SK-N-DZ (cell line): ENCODE measurements around the gene BCKDK.
A peak's percentile ranks its signal among the peaks of the same experiment; 100 is the strongest.
"Not testable (repeated sequence)": the region's sequence is repeated elsewhere in the genome, so short reads cannot be mapped to it uniquely, and the experiment has no call there.

Source experiments
- DNase-seq: peaks from one replicate; pipeline ENCODE4 v3.0.0-alpha.2; 2015; ENCODE audit warnings: low spot score

Gene BCKDK

DNA sequence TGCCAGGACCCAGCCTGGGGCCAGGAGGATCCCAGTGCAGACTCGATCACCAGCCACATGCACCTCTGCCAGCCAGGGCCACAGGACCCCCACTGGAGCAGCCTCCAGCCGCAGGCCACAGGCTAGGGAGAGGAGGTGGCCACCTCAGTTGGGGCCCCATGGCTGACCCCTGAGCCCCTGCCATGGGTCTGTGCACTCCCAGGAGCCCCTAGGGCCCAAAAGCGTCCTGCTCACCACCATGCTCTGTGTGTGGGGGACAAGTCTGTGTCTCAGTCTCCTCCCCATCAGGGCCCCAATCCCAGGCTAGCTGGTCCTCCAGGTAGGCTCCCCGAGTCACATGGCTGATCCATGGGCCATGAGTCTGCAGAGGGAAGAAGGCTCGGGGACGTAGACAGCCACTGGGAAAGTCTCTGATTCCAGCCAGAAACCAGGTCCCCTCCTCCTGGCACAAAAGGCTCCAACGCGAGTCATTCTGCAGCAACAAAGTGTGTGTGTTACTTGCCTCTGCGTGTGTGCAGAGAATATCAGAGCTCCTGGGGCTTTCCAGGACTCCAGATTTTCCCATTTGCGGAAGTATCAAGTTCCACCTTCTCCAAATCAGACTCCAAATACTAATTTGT lies 33.4 kb downstream of the BCKDK start:
- no peak for DNase-seq

DNA sequence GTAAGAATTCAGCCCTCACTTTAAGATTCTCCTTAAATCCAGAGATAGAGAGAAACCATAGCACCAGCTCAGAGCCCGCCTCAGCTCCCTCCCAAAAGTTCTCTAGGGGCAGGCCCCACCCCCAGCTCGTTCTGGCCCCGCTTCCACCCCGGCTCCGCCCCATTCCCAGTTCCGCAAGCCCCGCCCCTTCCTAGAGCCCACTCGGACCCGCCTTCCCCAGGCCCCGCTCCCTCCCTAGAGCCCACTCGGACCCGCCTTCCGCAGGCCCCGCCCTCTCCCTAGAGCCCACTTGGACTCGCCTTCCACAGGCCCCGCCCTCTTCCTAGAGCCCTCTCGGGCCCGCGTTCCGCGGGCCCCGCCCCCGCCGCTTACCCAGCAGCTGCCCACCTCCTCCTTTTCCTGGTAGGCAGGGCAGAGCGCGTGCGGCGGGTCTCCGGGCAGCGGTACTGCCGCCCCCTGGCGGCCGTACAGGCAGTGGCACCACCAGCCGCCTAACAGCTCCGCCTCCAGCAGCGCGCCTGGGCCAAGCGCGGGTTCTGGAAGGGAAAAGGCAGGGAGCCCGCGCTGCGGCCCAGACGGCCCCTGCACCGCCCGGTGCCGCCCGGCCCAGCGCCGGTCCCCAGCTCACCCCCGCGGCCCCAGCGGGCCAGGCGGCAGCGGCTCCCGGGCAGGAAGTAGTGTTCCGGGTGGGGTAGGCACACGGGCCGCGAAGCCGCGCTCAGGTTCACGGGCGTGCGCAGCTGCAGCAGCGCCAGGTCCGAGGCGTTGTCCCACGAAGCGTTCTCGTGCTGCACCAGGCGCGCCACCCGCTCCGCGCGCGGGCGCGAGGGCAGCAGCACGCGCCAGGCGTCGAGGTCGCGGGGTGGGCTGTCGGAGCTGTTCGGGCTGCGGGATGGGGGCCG lies 34.2 kb downstream of the BCKDK start:
- DNase-seq: peak; percentile 98

GRCh38 chr16:31143011-31143693 lies 35.0 kb downstream of the BCKDK start:
- no peak for DNase-seq

- no peak for DNase-seq
Measured at GRCh38 chr16:31143694-31144148, 35.5 kb downstream of the BCKDK start.

- not testable (repeated sequence) for DNase-seq
Measured at GRCh38 chr16:31144418-31144817, 36.2 kb downstream of the BCKDK start.

DNA sequence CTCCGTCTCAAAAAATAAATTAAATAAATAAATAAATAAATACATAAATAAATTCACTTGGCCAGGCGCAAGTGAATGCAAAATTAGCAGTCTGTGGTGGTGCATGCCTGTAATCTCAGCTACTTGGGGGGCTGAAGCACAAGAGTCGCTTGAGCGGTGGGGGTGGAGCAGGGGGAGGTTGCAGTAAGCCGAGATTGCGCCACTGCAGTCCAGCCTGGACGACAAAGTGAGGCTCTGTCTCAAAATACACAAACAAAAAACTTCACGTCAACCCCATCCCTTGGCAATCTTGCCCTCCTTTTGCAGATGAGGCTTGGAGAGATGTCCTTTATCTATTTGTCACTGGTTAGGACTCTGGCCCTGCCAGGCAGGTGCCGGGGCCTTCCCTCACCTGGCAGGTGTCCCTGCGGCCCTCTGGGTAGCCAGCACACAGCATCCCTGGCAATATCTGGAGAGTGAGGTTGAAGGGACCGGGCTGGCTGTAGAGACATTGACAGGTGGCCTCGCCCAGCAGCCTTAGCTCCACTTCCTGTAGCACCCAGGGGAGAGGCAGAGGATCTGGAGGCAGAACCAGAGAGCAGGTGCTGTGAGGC lies 37.3 kb downstream of the BCKDK start:
- no peak for DNase-seq

GRCh38 chr16:31147574-31147973 lies 39.4 kb downstream of the BCKDK start:
- DNase-seq: no peak

GRCh38 chr16:31148281-31148728 lies 40.1 kb downstream of the BCKDK start:
- no peak for DNase-seq

DNA sequence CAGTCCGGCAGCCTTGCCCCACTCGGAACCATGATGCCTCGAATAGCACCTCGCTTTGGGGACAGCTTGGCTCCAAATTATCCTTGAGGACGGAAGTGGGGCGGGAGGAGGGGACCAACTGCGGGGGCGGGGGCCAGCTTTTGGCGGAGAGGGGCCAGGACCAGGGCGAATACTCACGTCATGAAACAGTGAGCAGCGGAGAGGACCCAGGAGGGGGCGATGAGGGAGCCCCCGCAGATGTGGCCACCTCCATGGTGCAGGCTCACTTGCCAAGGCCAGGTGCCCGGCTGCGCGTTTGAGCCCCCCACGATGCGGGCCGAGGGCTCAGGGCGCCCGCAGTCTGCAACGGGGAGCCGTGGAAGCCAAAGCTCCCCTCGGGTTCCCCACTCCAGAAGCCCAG lies 40.7 kb downstream of the BCKDK start:
- DNase-seq: no peak

DNA sequence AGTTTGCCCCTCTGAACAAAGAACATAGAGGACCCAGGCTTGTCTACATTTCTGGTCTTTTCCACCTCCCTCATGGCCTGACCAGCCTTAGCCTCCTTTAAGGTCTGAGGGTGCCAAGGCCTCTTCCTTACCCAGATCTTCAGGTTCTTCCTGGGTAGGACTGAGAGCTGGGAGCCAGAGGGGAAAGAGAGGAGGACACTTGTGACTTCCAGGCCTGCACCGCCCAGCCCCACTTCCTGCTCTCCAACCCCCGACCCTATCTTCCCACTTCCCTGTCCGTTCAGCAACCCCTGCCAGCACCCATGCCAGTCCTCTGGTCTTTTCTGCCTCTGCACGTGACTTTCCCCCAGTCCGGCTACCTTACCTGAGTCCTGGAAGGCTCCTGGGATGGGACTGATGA lies 41.1 kb downstream of the BCKDK start:
- DNase-seq: no peak

DNA sequence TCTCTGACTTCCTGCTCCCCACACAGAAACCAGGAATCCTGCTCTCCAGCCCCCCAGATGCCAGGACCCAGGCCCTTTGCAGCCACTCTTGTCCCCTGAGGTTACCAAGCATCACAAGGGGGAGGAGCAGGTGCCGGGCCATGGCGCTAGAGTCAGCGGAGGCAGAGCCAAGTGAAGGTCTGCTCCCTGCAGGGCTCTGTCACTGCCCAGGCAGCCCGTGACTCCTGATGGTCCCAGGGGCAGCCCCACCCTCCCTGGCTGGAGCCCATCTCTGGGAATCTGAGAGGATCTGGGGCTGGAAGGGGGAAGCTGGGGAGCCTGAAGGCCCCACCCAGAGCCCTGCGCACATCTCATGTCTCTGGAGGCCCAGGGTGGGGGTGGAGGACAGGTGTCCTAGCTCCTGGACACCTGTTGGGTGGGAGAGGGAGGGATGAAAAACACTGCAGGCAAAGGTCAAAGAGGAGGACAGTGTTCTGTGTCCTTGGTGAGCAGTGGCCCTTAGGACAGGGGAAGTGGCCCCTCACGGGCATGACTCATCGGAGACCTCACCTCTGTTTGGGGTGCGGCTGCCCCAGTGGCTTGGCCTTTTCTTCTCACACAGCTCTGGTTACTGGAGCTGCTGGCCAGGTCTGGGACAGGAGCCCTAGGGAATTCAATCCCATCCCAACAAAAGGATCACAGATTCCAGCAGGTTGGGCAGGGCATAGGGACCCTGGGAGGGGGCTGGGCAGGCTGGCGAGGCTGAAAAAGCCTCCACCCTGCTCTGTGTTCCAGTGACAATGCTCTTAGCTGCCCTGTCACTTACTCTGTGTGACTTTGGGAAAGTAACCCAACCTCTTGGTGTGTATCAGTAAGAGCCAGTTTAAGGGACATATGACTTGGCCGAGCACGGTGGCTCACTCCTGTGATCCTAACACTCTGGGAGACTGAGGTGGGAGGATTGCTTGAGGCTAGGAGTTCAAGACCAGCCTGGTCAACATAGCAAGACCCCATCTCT lies 42.0 kb downstream of the BCKDK start, which contains the start of gene PRSS36:
PRSS36 (minus strand) TSS at position 173 of the 997 bp plus-strand sequence; CDS start at position 142, 31 bp downstream.
- DNase-seq: no peak

GRCh38 chr16:31150976-31151375 lies 42.8 kb downstream of the BCKDK start:
- not testable (repeated sequence) for DNase-seq

GRCh38 chr16:31157136-31157535 lies 49.0 kb downstream of the BCKDK start:
- no peak for DNase-seq
